ENCODE results near the gene TNKS1BP1. TPM values are rescaled to one million over a fixed set of nuclear protein-coding genes. Genes with fewer than 3 reads are reported as not detected.

TNKS1BP1 gene
- total and polyA plus RNA-seq, 2 of the 8 experiments (the other 6 are each of a cell fraction or from before 2014, with no cell fraction given): 50.0 to 122 TPM

DNA sequence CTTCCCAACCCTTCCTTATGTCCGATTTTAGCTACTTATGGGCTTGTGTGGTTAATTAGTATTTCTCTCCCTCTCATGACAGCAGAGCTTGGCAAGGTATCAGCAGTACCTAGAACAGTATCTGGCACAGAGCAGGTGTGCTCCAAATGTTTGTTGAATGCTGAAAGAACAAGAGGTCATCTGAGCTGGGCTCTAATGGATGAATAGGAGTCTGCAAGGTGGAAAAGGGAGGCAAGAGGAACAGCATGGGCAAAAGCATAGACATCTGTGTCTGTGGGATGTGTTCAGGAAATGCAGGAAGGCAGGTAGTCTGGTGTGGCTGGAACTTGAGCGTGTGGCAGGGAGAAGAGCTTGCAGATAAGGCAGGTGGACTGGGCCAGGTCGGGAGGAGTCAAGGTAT, 37.2 kb upstream of the TNKS1BP1 start (continued):
- TF ChIP-seq, protein P1, sequence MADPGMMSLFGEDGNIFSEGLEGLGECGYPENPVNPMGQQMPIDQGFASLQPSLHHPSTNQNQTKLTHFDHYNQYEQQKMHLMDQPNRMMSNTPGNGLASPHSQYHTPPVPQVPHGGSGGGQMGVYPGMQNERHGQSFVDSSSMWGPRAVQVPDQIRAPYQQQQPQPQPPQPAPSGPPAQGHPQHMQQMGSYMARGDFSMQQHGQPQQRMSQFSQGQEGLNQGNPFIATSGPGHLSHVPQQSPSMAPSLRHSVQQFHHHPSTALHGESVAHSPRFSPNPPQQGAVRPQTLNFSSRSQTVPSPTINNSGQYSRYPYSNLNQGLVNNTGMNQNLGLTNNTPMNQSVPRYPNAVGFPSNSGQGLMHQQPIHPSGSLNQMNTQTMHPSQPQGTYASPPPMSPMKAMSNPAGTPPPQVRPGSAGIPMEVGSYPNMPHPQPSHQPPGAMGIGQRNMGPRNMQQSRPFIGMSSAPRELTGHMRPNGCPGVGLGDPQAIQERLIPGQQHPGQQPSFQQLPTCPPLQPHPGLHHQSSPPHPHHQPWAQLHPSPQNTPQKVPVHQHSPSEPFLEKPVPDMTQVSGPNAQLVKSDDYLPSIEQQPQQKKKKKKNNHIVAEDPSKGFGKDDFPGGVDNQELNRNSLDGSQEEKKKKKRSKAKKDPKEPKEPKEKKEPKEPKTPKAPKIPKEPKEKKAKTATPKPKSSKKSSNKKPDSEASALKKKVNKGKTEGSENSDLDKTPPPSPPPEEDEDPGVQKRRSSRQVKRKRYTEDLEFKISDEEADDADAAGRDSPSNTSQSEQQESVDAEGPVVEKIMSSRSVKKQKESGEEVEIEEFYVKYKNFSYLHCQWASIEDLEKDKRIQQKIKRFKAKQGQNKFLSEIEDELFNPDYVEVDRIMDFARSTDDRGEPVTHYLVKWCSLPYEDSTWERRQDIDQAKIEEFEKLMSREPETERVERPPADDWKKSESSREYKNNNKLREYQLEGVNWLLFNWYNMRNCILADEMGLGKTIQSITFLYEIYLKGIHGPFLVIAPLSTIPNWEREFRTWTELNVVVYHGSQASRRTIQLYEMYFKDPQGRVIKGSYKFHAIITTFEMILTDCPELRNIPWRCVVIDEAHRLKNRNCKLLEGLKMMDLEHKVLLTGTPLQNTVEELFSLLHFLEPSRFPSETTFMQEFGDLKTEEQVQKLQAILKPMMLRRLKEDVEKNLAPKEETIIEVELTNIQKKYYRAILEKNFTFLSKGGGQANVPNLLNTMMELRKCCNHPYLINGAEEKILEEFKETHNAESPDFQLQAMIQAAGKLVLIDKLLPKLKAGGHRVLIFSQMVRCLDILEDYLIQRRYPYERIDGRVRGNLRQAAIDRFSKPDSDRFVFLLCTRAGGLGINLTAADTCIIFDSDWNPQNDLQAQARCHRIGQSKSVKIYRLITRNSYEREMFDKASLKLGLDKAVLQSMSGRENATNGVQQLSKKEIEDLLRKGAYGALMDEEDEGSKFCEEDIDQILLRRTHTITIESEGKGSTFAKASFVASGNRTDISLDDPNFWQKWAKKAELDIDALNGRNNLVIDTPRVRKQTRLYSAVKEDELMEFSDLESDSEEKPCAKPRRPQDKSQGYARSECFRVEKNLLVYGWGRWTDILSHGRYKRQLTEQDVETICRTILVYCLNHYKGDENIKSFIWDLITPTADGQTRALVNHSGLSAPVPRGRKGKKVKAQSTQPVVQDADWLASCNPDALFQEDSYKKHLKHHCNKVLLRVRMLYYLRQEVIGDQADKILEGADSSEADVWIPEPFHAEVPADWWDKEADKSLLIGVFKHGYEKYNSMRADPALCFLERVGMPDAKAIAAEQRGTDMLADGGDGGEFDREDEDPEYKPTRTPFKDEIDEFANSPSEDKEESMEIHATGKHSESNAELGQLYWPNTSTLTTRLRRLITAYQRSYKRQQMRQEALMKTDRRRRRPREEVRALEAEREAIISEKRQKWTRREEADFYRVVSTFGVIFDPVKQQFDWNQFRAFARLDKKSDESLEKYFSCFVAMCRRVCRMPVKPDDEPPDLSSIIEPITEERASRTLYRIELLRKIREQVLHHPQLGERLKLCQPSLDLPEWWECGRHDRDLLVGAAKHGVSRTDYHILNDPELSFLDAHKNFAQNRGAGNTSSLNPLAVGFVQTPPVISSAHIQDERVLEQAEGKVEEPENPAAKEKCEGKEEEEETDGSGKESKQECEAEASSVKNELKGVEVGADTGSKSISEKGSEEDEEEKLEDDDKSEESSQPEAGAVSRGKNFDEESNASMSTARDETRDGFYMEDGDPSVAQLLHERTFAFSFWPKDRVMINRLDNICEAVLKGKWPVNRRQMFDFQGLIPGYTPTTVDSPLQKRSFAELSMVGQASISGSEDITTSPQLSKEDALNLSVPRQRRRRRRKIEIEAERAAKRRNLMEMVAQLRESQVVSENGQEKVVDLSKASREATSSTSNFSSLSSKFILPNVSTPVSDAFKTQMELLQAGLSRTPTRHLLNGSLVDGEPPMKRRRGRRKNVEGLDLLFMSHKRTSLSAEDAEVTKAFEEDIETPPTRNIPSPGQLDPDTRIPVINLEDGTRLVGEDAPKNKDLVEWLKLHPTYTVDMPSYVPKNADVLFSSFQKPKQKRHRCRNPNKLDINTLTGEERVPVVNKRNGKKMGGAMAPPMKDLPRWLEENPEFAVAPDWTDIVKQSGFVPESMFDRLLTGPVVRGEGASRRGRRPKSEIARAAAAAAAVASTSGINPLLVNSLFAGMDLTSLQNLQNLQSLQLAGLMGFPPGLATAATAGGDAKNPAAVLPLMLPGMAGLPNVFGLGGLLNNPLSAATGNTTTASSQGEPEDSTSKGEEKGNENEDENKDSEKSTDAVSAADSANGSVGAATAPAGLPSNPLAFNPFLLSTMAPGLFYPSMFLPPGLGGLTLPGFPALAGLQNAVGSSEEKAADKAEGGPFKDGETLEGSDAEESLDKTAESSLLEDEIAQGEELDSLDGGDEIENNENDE (IDR thresholded peaks at IDR 0.05; ENCODE audit: insufficient replicate concordance, low read length): no peak
